HG02973 (cell line): ENCODE results near the gene NLE1.
A peak's percentile ranks its signal among the peaks of the same experiment; 100 is the strongest.
"Not testable (repeated sequence)": the region's sequence is repeated elsewhere in the genome, so short reads cannot be mapped to it uniquely, and the experiment has no call there.

Experiments
- ATAC-seq: cut with Tn5 transposase; IDR thresholded peaks from one replicate; pipeline ENCODE4 v1.9.1; 2021; ENCODE audit warnings: moderate library complexity; ENCODE audit not compliant: unreplicated experiment

The NLE1 gene

DNA sequence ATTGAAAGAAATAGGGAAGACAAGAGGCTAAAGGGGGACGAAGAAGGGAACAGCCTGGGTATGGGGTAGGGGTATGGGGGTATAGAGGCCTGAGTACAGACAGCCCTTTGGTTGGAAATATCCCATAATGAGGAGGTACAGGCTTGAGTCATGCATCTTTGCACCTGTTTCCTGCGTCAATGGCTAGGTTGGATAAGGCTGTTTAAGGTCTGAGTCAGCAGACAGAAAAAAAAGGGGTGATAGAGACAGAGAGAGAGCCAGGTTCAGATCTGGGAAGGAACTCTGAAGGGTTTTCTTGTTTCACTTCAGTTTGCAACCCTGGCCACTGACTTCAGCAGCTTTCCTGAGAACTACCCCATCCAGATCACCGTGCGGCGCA, 12.1 kb downstream of the NLE1 start:
- no peak for ATAC-seq

DNA sequence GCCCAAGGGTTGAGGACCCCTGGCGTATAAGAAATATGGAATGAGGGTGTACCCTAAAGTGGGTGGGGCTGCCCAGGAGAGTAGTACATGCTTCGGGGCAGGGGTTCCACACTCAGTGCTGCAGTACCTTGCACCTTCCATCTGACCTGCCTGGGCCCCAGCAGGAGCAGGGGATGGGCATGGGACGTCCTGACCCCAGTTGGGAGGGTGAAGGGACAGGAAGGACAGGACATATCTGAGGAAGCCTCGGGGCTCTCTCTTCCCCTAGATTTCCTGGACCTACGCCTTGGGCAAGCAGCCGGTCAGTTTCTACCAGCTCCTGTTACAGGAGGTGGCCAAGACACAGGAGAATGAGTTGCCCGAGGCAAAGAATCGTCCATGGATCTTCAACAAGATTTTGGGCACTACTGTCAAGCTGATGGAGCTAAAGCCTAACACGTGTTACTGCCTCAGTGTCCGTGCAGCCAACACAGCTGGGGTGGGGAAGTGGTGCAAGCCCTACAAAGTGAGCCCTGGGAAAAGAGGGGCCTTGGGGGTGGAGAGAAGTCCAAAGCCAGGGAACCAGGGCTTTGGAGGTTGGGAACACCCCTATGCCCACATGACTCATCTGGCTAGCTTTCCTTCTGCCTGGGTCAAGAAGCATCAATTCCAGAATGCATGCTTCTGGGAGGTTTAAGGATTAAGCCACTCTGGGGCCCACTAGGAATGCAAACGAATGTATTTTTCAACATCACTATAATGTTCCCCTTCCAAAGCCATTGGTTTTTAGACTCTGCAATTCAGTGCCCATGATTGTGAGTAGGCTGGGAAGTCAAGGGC, 12.7 kb downstream of the NLE1 start:
- ATAC-seq, result no peak

DNA sequence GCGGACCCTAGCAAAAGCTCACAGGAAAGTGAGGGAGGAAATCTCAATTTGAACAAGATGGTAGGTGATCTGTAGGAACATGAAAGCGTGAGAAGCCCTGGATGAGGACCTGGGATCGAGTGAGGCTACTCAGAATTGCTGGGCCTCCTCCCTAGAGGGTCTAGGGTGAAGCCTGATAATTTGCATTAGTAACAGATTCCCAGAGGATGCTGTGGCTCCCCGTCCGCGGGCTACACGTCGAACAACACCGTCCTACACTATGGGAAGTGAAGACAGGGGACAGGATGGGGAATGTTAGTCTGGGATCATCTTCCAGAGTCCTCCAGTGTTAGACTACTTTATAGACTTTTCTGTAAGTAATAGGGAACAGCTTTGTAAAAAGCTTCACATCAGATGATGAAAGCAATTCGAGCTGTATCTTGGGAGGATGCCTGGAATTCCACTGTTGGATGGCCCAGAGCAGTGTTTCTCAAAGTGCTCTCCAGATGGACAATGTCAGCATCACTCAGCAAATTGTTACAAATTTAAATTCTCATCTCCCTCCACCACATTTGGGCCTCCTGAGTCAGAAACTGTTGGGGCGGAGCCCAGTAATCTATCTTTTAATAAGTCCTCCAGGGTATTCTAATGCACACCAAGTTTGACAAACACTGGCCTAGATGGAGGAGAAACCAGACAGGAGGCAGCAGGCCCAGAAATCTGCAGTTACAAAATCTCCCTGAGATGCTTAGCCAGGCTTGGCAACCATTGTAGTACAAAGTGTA, 14.2 kb downstream of the NLE1 start:
- no peak for ATAC-seq

DNA sequence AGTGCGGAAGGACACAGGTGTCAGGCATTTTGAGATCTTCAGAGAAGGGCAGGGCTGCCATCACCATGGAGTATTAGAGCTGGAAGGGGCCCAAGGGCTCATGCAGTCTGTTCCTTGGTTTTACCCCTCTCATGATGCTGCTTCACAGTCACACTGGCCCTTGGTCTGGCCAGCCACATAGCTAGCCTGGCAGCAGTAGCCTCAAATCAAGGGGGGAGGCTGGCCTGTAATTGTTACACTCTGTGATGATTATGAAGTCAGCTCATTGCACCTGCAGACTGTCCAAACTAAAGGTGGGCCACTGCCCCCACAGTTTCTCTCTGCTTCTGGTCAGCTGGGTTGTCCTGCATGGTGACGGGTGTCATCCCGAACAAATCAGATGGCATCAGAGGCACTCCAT, 20.8 kb downstream of the NLE1 start, which contains the start of gene FNDC8:
FNDC8 (plus strand) TSS at position 301 of the 400 bp plus-strand sequence; CDS start at position 380, 79 bp downstream.
- ATAC-seq, result no peak

DNA sequence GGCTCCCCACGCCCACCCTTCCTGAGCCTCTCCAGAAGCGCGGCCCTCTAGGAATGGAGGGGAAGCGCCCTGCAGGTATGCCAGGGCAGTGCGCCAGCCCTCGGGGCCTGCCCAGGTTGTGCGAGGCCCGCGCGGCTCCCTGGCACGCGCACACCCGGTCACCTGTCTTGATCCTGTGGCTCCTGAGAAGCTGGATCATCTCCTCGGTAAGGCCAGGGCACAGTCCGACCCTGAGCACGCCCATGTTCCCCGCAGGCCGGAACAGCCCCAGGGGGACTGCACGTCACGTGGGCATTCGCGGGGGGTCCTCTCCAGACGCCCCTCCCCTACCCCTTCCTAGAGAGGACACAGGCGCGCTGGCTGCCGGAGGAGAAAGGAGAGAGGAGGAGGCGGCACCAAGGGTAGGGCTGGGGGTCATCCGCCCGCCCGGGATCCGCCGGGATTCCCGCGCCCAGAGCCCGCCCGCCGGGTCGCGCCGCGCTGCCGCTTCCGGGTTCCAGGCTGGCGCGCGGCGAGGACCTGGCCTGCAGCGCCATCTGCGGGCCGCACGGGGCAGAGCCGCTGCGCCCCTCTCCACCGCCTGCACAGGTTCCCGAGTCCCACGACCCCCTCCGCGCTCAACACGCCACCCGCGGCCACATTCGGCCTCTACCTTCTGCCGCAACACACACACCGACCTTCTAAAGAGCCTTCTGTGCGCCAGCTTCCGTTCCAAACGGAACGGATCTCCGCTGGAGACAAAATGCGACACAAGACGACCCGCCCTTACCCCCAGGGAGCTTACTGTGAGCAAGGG, 22.5 kb downstream of the NLE1 start, which contains the start of gene RAD51D:
RAD51D (minus strand) TSS at position 491 of the 796 bp plus-strand sequence; CDS start at position 244, 247 bp downstream.
- peak; percentile 74 for ATAC-seq

- ATAC-seq, result no peak
These were observed 24.1 kb downstream of the NLE1 start for GRCh38 chr17:35117984-35118383.

DNA sequence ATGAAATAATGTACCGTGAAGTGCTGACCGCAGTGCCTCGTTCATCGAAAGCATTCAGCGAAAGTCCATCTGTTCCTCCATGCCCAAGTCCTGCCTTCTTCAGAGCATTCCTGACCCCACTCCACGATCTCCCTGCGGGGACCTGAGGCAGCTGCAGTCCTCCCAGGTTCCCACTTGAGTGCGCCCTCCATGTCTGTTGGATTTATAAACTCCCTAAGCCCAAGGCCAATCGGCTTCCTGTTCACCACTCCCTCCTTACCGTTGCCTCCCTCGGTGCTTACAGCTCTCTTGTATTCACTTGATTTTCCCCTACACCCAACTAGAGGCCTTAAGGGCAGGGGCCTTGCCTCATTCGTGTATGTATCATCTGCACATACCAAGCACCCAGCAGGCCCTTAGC, 25.3 kb downstream of the NLE1 start:
- ATAC-seq, result no peak

- ATAC-seq, result not testable (repeated sequence)
These were observed 31.3 kb downstream of the NLE1 start for GRCh38 chr17:35110791-35111190.

DNA sequence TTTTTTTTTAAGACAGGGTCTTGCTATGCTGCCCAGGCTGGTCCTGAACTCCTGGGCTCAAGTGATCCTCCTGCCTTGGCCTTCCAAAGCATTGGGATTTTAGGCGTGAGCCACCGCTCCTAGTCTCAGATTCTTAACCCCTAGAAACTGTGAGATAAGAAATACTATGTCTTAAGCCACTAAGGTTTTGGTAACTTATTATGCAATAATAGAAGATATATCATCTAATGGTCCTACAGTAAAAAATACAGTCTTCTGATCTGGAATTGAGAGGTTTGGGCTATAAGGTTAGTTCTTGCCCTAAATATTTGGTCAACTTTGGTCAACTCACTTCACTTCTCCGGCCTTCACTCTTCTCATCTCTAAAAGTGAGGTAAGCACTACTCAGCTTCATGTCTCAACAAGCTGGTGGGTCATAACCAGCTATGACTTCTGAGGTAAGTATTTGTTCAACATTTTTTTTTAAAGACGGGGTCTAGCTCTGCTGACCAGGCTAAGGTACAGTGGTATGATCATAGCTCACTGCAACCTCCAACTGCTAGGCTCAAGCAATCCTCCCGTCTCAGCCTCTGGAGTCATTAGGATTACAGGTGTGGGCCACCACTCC, 37.2 kb downstream of the NLE1 start:
- ATAC-seq, result no peak

GRCh38 chr17:35103271-35103670, 38.8 kb downstream of the NLE1 start:
- ATAC-seq, result no peak

- no peak for ATAC-seq
These were observed 40.4 kb downstream of the NLE1 start for GRCh38 chr17:35101725-35102124.

DNA sequence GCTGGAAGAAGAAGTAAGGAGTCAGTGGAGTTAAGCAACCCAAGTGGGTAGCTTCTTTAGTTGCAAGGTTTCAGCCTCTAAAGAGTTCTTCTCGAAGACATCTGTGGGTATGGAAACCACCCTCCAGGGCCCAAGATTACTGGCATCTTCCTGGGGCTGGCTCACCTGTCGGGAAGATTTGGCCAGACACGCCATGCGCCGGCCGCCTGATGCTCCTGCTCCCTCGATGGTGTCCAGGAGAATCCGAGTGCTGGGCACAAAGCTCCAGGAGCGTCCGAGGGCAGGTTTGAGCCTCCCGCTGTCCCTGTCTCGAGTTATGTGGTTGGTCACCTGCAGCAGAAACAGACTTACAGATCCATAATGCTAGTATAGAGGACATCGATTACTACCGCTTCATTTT, 41.1 kb downstream of the NLE1 start:
- ATAC-seq, result no peak

DNA sequence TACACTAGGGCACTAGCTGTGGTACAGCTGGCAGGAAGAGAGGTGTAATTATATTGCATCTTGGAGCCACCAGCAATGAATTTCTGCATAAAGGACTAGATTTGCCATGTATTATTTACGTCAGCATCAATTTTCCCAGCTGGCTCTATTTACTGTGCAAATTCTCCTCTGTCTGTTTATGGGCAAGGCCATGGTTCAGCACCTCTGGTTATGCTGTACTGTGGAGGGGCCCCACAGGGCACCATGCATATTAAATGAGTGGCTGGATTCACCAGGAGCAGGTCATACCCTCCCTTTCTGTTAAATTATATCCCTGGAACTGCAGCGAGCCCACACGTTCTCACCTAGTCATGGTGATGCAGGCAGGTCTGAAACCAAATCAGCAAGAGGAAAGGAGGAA, 42.2 kb downstream of the NLE1 start:
- no peak for ATAC-seq

DNA sequence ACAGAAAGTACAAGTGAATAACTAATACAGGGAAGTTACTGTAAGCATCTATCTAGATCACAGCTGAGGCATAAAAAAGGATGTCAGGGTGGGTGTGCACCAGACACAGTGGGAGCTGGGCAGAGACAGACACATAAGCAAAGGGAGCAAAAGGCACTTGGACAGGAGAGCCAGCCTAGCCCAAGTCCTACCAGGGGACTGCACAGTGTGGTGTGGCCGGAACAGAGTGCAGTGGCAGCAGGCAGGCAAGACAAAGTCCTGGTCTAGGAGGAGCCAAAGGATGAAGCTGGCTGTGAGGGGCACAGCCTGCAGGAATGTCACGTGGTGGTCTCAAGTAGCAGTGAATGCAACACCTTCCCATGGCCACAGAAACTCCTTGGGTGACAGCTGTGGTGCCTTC, 44.3 kb downstream of the NLE1 start:
- ATAC-seq, result no peak

GRCh38 chr17:35095741-35096140, 46.4 kb downstream of the NLE1 start:
- ATAC-seq, result no peak

GRCh38 chr17:35094902-35095301, 47.2 kb downstream of the NLE1 start:
- no peak for ATAC-seq

- not testable (repeated sequence) for ATAC-seq
These were observed 51.4 kb downstream of the NLE1 start for GRCh38 chr17:35090707-35091106.

DNA sequence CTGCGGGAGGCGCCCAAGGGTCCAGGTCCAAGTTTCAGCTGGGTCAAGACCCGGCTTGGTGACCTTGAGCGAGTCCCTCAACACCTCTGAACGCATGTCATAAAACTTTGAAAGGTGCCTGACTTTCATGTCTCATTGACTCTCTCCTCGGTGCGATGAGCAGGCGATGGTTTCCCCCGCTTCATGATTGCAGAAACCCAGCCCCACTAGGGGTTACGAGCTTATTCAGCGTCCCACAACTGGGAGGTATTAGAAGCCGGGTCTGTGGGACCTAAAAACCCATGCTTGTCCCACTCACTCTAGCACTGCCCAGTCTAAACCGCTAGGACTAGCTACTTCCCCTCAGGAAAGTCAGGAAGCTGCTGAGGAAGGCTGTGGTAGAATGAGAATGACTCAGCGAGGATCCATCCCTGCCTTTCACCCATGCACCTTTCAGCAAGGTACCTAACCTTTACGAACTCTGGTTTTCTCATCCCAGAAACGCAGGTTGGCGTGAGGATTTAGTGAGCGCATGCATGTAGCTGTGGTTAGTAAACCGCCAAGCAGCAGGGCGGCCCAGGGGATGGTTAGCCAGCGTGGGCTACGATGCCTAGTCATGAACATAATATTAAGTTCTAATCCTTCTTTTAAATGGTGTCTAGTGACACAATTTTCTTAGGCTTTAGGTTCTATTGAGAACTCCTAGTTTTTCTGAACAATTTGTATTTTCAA, 52.4 kb downstream of the NLE1 start:
- peak; percentile 20 for ATAC-seq

GRCh38 chr17:35088881-35089585, 53.1 kb downstream of the NLE1 start:
- ATAC-seq, result peak; percentile 69
